DOHH2 (cell line): Measurements from ENCODE around the gene TOGARAM2.
"Not testable (repeated sequence)": the region's sequence is repeated elsewhere in the genome, so short reads cannot be mapped to it uniquely, and the experiment has no call there.

Experiments
- H3F3A ChIP-seq: fragments of 200-600 bp; sonication (generic), shearing (Covaris generic); 2 replicates; pipeline ENCODE4 v1.6.0; 2016; ENCODE audit warnings: antibody characterized with exemption, mild to moderate bottlenecking; ENCODE audit not compliant: control insufficient read depth, insufficient read depth
- H3K27ac ChIP-seq: fragments of 200-600 bp; sonication (generic); 2 replicates; pipeline ENCODE4 v1.5.1; 2014; ENCODE audit warnings: low read depth, mild to moderate bottlenecking, low read length, moderate library complexity
- H3K27me3 ChIP-seq: fragments of 200-600 bp; sonication (generic); 2 replicates; pipeline ENCODE4 v1.6.1; 2014; ENCODE audit warnings: mild to moderate bottlenecking, low read length, mixed read lengths; ENCODE audit not compliant: control insufficient read depth
- H3K36me3 ChIP-seq: fragments of 200-600 bp; sonication (generic); 2 replicates; pipeline ENCODE4 v1.6.1; 2014; ENCODE audit warnings: mild to moderate bottlenecking, low read length, moderate library complexity, mixed read lengths; ENCODE audit not compliant: control insufficient read depth
- H3K4me1 ChIP-seq: fragments of 200-600 bp; sonication (generic); 2 replicates; pipeline ENCODE4 v1.6.1; 2014; ENCODE audit warnings: mild to moderate bottlenecking, low read length, mixed read lengths; ENCODE audit not compliant: control insufficient read depth
- H3K4me2 ChIP-seq: fragments of 200-600 bp; sonication (generic); 2 replicates; pipeline ENCODE4 v1.6.0; 2014; ENCODE audit warnings: mild to moderate bottlenecking, low read length, moderate library complexity
- H3K4me3 ChIP-seq: fragments of 200-600 bp; sonication (generic); 2 replicates; pipeline ENCODE4 v1.5.1; 2014; ENCODE audit warnings: mild to moderate bottlenecking, low read length, mixed read lengths
- H3K79me2 ChIP-seq: fragments of 200-600 bp; sonication (generic); 2 replicates; pipeline ENCODE4 v1.6.1; 2014; ENCODE audit warnings: mild to moderate bottlenecking, low read length, mixed read lengths; ENCODE audit not compliant: control insufficient read depth
- H3K9me2 ChIP-seq: fragments of 200-600 bp; sonication (generic); replicated peaks from 2 replicates; pipeline ENCODE4 v1.6.1; 2014; ENCODE audit warnings: mild to moderate bottlenecking, low read length, mixed read lengths; ENCODE audit not compliant: control insufficient read depth
- H3K9me3 ChIP-seq: fragments of 200-600 bp; sonication (generic); 2 replicates; pipeline ENCODE4 v1.6.1; 2014; ENCODE audit warnings: antibody characterized with exemption, low read length, mixed read lengths; ENCODE audit not compliant: control insufficient read depth, insufficient read depth
- H4K20me1 ChIP-seq: fragments of 200-600 bp; sonication (generic); 2 replicates; pipeline ENCODE4 v1.6.0; 2014; ENCODE audit warnings: low read depth, mild to moderate bottlenecking, antibody characterized with exemption, low read length, moderate library complexity; ENCODE audit not compliant: control insufficient read depth, insufficient read depth
- EZH2phosphoT487 ChIP-seq: fragments of 200-600 bp; sonication (generic); IDR thresholded peaks from 2 replicates; pipeline ENCODE4 v1.6.1; 2017; ENCODE audit warnings: borderline replicate concordance, mild to moderate bottlenecking, antibody characterized with exemption, low read length, moderate library complexity, mixed read lengths
- TF ChIP-seq, protein P1 (sequence below): fragments of 200-600 bp; sonication (generic); IDR thresholded peaks from one replicate; pipeline ENCODE4 v1.5.1; 2014; ENCODE audit warnings: antibody characterized with exemption, mild to moderate bottlenecking, low read depth, low read length; ENCODE audit not compliant: poor library complexity, severe bottlenecking

The TOGARAM2 gene

DNA sequence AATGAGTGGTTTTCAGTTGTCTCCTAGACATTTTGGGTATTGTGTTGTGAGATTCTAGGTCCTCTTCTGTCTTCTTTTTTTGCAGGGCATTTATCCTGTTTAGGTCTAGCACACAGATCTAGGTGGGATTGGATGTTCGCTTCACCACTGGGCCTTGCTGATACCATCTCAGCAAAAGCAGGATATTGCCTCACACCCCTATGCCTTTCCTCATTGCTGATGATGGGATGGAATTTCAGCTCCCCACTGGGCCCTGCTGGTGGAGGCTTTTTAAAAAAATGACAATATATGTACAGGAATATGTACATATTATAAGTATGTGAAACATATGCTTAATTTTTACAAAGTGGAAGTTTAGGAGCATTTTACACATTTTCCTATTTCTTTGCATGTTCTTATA lies 5.4 kb upstream of the TOGARAM2 start:
- Histone ChIP-seq H3K9me3 (no peaks in the 10 kb centered on the region), H4K20me1 (no peaks in the 10 kb centered on the region)
- TF ChIP-seq EZH2phosphoT487: no peak
- TF ChIP-seq, protein P1, sequence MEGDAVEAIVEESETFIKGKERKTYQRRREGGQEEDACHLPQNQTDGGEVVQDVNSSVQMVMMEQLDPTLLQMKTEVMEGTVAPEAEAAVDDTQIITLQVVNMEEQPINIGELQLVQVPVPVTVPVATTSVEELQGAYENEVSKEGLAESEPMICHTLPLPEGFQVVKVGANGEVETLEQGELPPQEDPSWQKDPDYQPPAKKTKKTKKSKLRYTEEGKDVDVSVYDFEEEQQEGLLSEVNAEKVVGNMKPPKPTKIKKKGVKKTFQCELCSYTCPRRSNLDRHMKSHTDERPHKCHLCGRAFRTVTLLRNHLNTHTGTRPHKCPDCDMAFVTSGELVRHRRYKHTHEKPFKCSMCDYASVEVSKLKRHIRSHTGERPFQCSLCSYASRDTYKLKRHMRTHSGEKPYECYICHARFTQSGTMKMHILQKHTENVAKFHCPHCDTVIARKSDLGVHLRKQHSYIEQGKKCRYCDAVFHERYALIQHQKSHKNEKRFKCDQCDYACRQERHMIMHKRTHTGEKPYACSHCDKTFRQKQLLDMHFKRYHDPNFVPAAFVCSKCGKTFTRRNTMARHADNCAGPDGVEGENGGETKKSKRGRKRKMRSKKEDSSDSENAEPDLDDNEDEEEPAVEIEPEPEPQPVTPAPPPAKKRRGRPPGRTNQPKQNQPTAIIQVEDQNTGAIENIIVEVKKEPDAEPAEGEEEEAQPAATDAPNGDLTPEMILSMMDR: no peak

GRCh38 chr2:28976584-28976983 lies 4.5 kb upstream of the TOGARAM2 start:
- TF ChIP-seq EZH2phosphoT487: no peak
- TF ChIP-seq, protein P1: no peak
- Histone ChIP-seq H3F3A (no peaks in the 10 kb centered on the region), H3K9me3 (no peaks in the 10 kb centered on the region), H4K20me1 (no peaks in the 10 kb centered on the region), H3K9me2 (no peaks in the 10 kb centered on the region), H3K4me2 (no peak overlapping the region), H3K4me3 (no peak overlapping the region), H3K79me2 (no peaks in the 10 kb centered on the region), H3K27me3 (no peaks in the 10 kb centered on the region), H3K27ac (no peak overlapping the region), H3K36me3 (no peaks in the 10 kb centered on the region), H3K4me1 (no peaks in the 10 kb centered on the region)

More for the DNA sequence above, 5.4 kb upstream of the TOGARAM2 start:
- no peak overlapping the region for H3K4me3 ChIP-seq
- H3K4me2 ChIP-seq: no peak overlapping the region
- no peaks in the 10 kb centered on the region for H3K36me3 ChIP-seq
- no peaks in the 10 kb centered on the region for H3K4me1 ChIP-seq
- H3F3A ChIP-seq: no peaks in the 10 kb centered on the region
- no peaks in the 10 kb centered on the region for H3K27me3 ChIP-seq
- H3K9me2 ChIP-seq: no peaks in the 10 kb centered on the region
- H3K79me2 ChIP-seq: no peaks in the 10 kb centered on the region
- H3K27ac ChIP-seq: no peak overlapping the region

DNA sequence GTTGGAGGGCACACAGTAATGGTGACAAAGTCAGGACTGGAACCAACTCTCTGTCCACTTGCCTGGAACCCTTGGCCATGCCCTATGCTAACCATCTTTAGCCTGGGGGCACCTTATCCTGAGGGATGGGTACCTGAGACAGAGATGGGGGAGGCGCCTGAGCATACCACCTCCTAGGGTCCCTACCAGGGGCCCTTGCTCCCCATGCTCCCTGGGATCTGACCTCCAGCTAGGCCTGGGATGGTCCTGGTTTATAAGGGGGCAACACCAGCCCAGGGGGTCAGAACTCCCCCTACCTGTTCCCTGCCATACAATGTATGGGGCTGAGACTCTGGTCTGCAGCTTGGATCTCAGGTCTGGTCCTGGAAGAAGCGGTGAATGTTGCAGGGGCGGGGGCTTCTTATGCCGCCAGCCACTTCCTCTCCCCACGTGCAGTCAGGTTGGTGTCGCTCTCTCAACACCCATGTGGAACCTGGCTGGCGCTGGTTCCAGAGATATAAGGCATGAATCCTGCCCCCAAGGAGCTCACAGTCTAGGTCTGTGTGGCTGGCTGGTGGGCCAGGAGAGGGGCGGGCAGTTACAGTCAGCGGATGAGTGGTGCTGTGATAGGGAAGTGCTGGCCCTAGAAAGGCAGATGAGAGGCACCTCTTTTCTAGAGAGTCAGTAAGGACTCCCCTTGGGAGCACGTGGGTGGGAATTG lies 3.8 kb upstream of the TOGARAM2 start:
- Histone ChIP-seq H3K4me2 (no peak overlapping the region), H3K9me2 (no peaks in the 10 kb centered on the region), H4K20me1 (no peaks in the 10 kb centered on the region), H3K27me3 (no peaks in the 10 kb centered on the region), H3F3A (no peaks in the 10 kb centered on the region), H3K9me3 (no peaks in the 10 kb centered on the region), H3K79me2 (no peaks in the 10 kb centered on the region), H3K36me3 (no peaks in the 10 kb centered on the region), H3K4me1 (no peaks in the 10 kb centered on the region), H3K27ac (no peak overlapping the region), H3K4me3 (no peak overlapping the region)
- TF ChIP-seq EZH2phosphoT487: no peak
- TF ChIP-seq, protein P1: no peak

GRCh38 chr2:28978001-28978400 lies 3.1 kb upstream of the TOGARAM2 start:
- not testable (repeated sequence) for H3K36me3 ChIP-seq, H3K4me1 ChIP-seq, H3K9me2 ChIP-seq, H3K9me3 ChIP-seq, H3K27ac ChIP-seq, H3K4me3 ChIP-seq, H3K27me3 ChIP-seq, H3K79me2 ChIP-seq, H3K4me2 ChIP-seq, H4K20me1 ChIP-seq, H3F3A ChIP-seq
